Right ventricle myocardium inferior (tissue), 1 donor: Measurements from ENCODE around the gene MATN3. TPM values are rescaled to one million over a fixed set of nuclear protein-coding genes. Genes with fewer than 3 reads are reported as not detected.
A peak's percentile ranks its signal among the peaks of the same experiment; 100 is the strongest.

Source experiments
- ATAC-seq: fragments of 200-7000 bp; cut with Tn5 transposase; one replicate; pipeline ENCODE4 v1.9.1; 2020; ENCODE audit warnings: mild to moderate bottlenecking, moderate library complexity
- DNase-seq: peaks from one replicate; pipeline ENCODE4 v3.0.0; 2021; ENCODE audit errors: missing footprints
- intact Hi-C: fragments of 100-400 bp; cut with DNase I; formaldehyde crosslinking; loops from one replicate; pipeline ENCODE4 v1.11.0; 2022
- total RNA-seq: library from RNA; stranded (reverse); fragmentation: NEBNext Ultra II Directional; extraction: Animal tissue kit (Norgen Biotek cat#: 25700); gene quantifications from one replicate; pipeline ENCODE4 v1.2.1, GENCODE V29; 2021
- donor health status: DM: no; HTN: yes; CAD: no; lungs with severe emphysema.

Gene MATN3
- total RNA-seq, 1 donor from 2014 or later = 0.19 TPM

GRCh38 chr2:19955544-19956422, 56.7 kb downstream of the MATN3 start:
- DNase-seq (no peak), ATAC-seq (peak; percentile 79)
- intact Hi-C loops = loop anchor here (1.0 kb wide), 1 partner anchor 143 kb away; no protein-coding TSS in a partner anchor

DNA sequence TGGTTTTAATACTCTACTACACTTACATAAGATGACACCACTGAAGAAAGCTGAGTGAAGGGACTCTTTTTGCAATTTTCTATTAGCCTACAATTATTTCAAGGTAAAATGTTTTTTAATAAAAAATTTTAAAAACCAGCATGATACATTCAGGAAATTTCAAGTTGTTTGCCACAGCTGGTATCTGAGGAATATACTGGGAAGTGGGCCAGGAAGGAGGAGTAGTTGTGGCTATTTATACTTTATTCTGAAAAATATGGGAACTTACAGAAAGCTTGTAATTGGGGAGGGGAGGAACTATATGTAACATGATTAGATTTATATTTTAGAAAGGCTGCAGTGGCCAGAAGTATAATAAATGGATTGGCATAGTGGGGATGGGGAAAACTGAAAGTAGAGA, 63.4 kb downstream of the MATN3 start:
- intact Hi-C loops = no loop called here
- DNase-seq (no peak), ATAC-seq (no peak)

- intact Hi-C loops = no loop called here
- ATAC-seq = no peak
- no peak for DNase-seq
These were observed 65.1 kb downstream of the MATN3 start for GRCh38 chr2:19947184-19947940.

DNA sequence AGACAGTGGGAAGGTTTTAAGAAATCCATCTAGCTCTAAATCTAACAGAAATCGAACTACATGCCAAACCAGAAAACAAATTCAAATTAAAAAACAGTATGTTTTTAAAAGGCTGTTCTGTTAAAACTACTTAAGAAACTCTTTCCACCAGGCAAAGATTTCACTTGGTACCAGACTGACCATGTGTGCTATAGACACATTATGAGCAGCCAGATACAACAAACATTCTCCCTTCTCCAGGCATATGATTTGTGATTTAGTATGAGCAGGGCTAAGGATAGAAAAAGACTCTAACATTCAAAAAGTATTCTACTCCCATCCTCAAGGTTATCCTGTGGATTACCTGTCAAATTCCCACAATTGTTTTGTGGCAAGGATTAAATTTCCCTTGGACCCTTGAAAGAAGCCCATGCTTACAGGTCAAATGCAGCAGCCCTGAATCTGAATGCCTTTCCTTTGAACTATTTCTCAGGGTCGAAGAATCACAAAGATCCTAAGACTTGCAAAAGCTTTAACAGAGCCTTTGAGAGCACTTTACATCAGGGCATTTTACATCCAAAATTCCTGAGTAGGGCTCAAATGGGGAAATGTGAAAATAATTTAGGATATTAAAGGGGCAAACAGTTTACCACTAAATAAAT, 68.1 kb downstream of the MATN3 start:
- ATAC-seq (no peak), DNase-seq (no peak)
- intact Hi-C loops = no loop called here

DNA sequence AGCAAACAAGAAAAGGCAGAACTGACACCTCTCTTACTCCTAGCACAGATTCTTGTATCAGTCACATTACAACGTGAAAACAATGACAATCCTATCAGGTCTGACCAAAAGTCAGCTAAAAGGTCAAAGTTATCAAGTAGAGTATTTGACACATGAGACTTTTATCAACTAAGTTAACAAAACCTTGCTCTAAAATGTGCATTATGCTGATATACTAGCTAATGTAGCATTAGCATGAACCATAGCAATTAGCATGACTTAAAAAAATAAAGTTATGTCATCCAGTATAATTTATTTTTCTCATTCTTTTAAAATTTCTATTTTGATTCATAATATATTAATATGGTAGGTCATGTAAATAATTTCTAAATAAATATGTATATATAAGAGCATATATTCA, 69.3 kb downstream of the MATN3 start:
- DNase-seq (no peak), ATAC-seq (no peak)
- intact Hi-C loops = no loop called here

- intact Hi-C loops = no loop called here
- no peak for DNase-seq
- ATAC-seq = peak; percentile 76
These were observed 70.3 kb downstream of the MATN3 start for GRCh38 chr2:19942199-19942598.

Other genes with a start within 250 kb of the MATN3 start
- gene TTC32, start 110.7 kb downstream of the MATN3 start, total RNA-seq = 2.7 TPM
- 4.1 TPM for gene WDR35, start 22.6 kb downstream of the MATN3 start, total RNA-seq
- 242 TPM for gene LAPTM4A, start 39.0 kb upstream of the MATN3 start, total RNA-seq
- 0.68 TPM for gene SDC1, start 212.5 kb upstream of the MATN3 start, total RNA-seq